ENCODE measurements around the gene PPP4R4.

DNA sequence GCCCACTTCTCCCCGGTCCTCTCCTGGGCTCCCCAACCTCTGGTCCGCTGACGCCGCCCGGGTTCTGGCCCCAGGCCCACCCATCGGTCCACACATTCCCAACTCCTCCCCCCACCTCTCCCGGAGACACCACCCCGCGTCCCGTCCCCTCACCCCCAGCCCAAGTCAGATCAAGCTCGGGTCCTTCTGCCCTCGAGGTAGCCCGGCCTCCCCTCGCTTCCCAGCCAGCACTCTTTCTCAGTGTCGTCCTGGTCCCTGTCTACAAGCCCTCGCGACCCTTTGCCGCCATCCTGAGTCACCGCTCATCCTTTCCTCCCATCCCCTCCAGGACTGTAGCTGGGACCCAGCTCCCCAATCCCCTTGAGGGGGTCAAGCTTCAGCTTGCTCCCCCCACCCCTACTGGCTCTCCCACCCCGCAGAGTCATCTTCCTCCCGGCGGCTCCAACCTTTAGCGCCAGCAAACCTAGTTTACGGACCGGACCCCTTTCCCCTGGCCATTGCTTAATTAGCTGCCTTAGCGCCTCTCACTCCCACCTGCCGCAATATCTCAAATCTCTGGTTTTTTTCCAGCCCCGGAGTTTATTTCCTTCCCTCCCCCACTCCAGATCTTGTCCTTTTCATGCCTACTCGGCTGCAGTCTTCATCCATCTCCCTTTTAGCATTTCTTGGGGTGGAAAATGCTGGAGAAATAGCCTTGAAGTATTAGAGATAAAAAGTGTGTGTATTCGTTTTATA, 1.1 kb downstream of the PPP4R4 start:
- TF ChIP-seq GATA2 (IDR thresholded peaks at IDR 0.05; ENCODE audit: low read depth, low read length): no peak
- TF ChIP-seq GATA3 (IDR thresholded peaks at IDR 0.05; ENCODE audit: low read depth, low read length): no peak

Measured in SH-SY5Y (cell line).